SK-N-MC (cell line): ENCODE data around the gene C10orf62.
"Not testable (repeated sequence)": the region's sequence is repeated elsewhere in the genome, so short reads cannot be mapped to it uniquely, and the experiment has no call there.

Experiments used
- EZH2 ChIP-seq: fragments of 200-600 bp; sonication (generic); IDR thresholded peaks from one replicate; pipeline ENCODE4 v1.6.1; 2017; ENCODE audit warnings: antibody characterized with exemption
- FOXP2 ChIP-seq: optimal IDR thresholded peaks from 2 replicates; pipeline ENCODE3; 2011; ENCODE audit warnings: mild to moderate bottlenecking, moderate library complexity; ENCODE audit not compliant: insufficient read depth; ENCODE audit errors: extremely low read length, control extremely low read depth
- POLR2AphosphoS5 ChIP-seq: IDR thresholded peaks from 2 replicates; pipeline ENCODE4 v1.6.1; 2012; ENCODE audit warnings: mild to moderate bottlenecking, low read depth, low read length, borderline replicate concordance

- TF ChIP-seq POLR2AphosphoS5, EZH2, FOXP2: not testable (repeated sequence)
These were observed 28.0 kb upstream of the C10orf62 start for GRCh38 chr10:97561386-97562077.
